ENCODE data around the gene GRIP2.

DNA sequence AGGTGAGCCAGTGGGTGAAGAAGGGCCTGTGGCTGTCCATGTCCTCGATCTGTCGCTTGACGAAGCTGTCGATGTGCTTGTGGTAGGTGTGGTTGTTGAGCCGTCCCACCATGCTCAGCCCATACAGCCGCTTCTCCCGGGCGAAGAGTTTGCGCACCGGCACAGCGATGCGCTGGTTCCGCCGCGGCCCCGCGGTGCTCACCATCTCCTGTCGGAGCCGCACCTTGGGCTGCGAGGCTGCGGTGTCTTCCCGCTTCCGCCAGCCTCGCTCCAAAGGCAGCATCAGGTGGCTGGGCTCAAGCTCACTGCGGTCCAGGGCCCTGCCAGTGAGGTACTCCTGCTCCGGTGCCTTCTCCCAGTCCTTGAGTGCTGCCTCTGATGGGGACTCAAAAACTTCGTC, 34.0 kb upstream of the GRIP2 start:
- TF ChIP-seq, protein P1, sequence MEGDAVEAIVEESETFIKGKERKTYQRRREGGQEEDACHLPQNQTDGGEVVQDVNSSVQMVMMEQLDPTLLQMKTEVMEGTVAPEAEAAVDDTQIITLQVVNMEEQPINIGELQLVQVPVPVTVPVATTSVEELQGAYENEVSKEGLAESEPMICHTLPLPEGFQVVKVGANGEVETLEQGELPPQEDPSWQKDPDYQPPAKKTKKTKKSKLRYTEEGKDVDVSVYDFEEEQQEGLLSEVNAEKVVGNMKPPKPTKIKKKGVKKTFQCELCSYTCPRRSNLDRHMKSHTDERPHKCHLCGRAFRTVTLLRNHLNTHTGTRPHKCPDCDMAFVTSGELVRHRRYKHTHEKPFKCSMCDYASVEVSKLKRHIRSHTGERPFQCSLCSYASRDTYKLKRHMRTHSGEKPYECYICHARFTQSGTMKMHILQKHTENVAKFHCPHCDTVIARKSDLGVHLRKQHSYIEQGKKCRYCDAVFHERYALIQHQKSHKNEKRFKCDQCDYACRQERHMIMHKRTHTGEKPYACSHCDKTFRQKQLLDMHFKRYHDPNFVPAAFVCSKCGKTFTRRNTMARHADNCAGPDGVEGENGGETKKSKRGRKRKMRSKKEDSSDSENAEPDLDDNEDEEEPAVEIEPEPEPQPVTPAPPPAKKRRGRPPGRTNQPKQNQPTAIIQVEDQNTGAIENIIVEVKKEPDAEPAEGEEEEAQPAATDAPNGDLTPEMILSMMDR (tag by site-specific recombination; IDR thresholded peaks at IDR 0.05) = no peak
- TF ChIP-seq, protein P2, sequence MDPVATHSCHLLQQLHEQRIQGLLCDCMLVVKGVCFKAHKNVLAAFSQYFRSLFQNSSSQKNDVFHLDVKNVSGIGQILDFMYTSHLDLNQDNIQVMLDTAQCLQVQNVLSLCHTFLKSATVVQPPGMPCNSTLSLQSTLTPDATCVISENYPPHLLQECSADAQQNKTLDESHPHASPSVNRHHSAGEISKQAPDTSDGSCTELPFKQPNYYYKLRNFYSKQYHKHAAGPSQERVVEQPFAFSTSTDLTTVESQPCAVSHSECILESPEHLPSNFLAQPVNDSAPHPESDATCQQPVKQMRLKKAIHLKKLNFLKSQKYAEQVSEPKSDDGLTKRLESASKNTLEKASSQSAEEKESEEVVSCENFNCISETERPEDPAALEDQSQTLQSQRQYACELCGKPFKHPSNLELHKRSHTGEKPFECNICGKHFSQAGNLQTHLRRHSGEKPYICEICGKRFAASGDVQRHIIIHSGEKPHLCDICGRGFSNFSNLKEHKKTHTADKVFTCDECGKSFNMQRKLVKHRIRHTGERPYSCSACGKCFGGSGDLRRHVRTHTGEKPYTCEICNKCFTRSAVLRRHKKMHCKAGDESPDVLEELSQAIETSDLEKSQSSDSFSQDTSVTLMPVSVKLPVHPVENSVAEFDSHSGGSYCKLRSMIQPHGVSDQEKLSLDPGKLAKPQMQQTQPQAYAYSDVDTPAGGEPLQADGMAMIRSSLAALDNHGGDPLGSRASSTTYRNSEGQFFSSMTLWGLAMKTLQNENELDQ (tag by site-specific recombination; IDR thresholded peaks at IDR 0.05; ENCODE audit: low read depth) = no peak
- no peak for TF ChIP-seq ZNF138 (tag by site-specific recombination; IDR thresholded peaks at IDR 0.05; ENCODE audit: borderline replicate concordance)
- TF ChIP-seq, protein P3, sequence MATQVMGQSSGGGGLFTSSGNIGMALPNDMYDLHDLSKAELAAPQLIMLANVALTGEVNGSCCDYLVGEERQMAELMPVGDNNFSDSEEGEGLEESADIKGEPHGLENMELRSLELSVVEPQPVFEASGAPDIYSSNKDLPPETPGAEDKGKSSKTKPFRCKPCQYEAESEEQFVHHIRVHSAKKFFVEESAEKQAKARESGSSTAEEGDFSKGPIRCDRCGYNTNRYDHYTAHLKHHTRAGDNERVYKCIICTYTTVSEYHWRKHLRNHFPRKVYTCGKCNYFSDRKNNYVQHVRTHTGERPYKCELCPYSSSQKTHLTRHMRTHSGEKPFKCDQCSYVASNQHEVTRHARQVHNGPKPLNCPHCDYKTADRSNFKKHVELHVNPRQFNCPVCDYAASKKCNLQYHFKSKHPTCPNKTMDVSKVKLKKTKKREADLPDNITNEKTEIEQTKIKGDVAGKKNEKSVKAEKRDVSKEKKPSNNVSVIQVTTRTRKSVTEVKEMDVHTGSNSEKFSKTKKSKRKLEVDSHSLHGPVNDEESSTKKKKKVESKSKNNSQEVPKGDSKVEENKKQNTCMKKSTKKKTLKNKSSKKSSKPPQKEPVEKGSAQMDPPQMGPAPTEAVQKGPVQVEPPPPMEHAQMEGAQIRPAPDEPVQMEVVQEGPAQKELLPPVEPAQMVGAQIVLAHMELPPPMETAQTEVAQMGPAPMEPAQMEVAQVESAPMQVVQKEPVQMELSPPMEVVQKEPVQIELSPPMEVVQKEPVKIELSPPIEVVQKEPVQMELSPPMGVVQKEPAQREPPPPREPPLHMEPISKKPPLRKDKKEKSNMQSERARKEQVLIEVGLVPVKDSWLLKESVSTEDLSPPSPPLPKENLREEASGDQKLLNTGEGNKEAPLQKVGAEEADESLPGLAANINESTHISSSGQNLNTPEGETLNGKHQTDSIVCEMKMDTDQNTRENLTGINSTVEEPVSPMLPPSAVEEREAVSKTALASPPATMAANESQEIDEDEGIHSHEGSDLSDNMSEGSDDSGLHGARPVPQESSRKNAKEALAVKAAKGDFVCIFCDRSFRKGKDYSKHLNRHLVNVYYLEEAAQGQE (tag by site-specific recombination; IDR thresholded peaks at IDR 0.05) = no peak
- no peak for TF ChIP-seq GLI4 (tag by site-specific recombination; IDR thresholded peaks at IDR 0.05)
- TF ChIP-seq ZNF776 (tag by site-specific recombination; IDR thresholded peaks at IDR 0.05; ENCODE audit: borderline replicate concordance) = no peak
- TF ChIP-seq ZNF707 (tag by site-specific recombination; IDR thresholded peaks at IDR 0.05) = no peak
- TF ChIP-seq GFI1B (tag by site-specific recombination; IDR thresholded peaks at IDR 0.05) = no peak
